WTC11 (cell line): ENCODE data around the gene BTBD9. TPM values are rescaled to one million over a fixed set of nuclear protein-coding genes. Genes with fewer than 3 reads are reported as not detected.

Experiments
- ATAC-seq: fragments of 200-7000 bp; cut with Tn5 transposase; 2 replicates; pipeline ENCODE4 v1.10.0; 2021; ENCODE audit warnings: mild to moderate bottlenecking, moderate library complexity
- CTCF ChIA-PET: fragments of 300-600 bp; sonication (Branson Sonifier 250); formaldehyde crosslinking; loops from one replicate; lab custom pipeline; 2021; ENCODE audit warnings: antibody characterized with exemption; lab: Charles Lee
- POLR2A ChIA-PET: fragments of 350-600 bp; sonication (Branson Sonifier 250); formaldehyde crosslinking; loops from one replicate; lab custom pipeline; 2021; ENCODE audit warnings: antibody characterized with exemption; lab: Charles Lee
- DNase-seq: peaks from one replicate; pipeline ENCODE4 v3.0.0; 2021; ENCODE audit warnings: low spot score
- H3K27ac Mint-ChIP-seq: 2 replicates; pipeline ENCODE4 v1.8.0; 2021; ENCODE audit warnings: mixed read lengths
- H3K27me3 Mint-ChIP-seq: 2 replicates; pipeline ENCODE4 v1.8.0; 2021; ENCODE audit warnings: low read depth, mild to moderate bottlenecking, moderate library complexity, mixed read lengths
- H3K36me3 Mint-ChIP-seq: 2 replicates; pipeline ENCODE4 v1.8.0; 2021; ENCODE audit warnings: mixed read lengths
- H3K4me1 Mint-ChIP-seq: 2 replicates; pipeline ENCODE4 v1.8.0; 2022; ENCODE audit warnings: mixed read lengths
- H3K4me3 Mint-ChIP-seq: 2 replicates; pipeline ENCODE4 v1.8.0; 2021; ENCODE audit warnings: mild to moderate bottlenecking, moderate library complexity, mixed read lengths
- H3K9me3 Mint-ChIP-seq: 2 replicates; pipeline ENCODE4 v1.8.0; 2021; ENCODE audit warnings: mixed read lengths
- ATF1 ChIP-seq: sonication (generic); formaldehyde crosslinking; IDR thresholded peaks from 2 replicates; pipeline ENCODE4 v1.8.1; 2023; ENCODE audit warnings: mild to moderate bottlenecking, moderate library complexity, missing genetic modification reagents
- CBFB ChIP-seq: sonication (generic); formaldehyde crosslinking; IDR thresholded peaks from 2 replicates; pipeline ENCODE4 v1.8.1; 2022; ENCODE audit warnings: mild to moderate bottlenecking, low read depth, missing genetic modification reagents
- HMGXB4 ChIP-seq: sonication (generic); formaldehyde crosslinking; IDR thresholded peaks from 2 replicates; pipeline ENCODE4 v1.8.1; 2023; ENCODE audit warnings: mild to moderate bottlenecking, moderate library complexity, missing genetic modification reagents
- IRF2 ChIP-seq: sonication (generic); formaldehyde crosslinking; IDR thresholded peaks from 2 replicates; pipeline ENCODE4 v1.8.0; 2022; ENCODE audit warnings: low read depth, missing genetic modification reagents, borderline replicate concordance
- MAX ChIP-seq: sonication (generic); formaldehyde crosslinking; IDR thresholded peaks from 2 replicates; pipeline ENCODE4 v1.8.0; 2022; ENCODE audit warnings: mild to moderate bottlenecking, missing genetic modification reagents
- MXD4 ChIP-seq: fragments of 250-450 bp; sonication (Bioruptor Pico); IDR thresholded peaks from 2 replicates; pipeline ENCODE4 v1.8.0; 2021; ENCODE audit warnings: mild to moderate bottlenecking, moderate library complexity, borderline replicate concordance
- NFATC4 ChIP-seq: fragments of 250-450 bp; sonication (Bioruptor Pico); IDR thresholded peaks from 2 replicates; pipeline ENCODE4 v1.9.0; 2021; ENCODE audit warnings: mild to moderate bottlenecking
- NFE2L1 ChIP-seq: sonication (generic); formaldehyde crosslinking; IDR thresholded peaks from 2 replicates; pipeline ENCODE4 v1.8.1; 2023; ENCODE audit warnings: missing genetic modification reagents
- NR2C2 ChIP-seq: sonication (generic); formaldehyde crosslinking; IDR thresholded peaks from 2 replicates; pipeline ENCODE4 v1.8.0; 2022; ENCODE audit warnings: mild to moderate bottlenecking, missing genetic modification reagents
- NR3C1 ChIP-seq: sonication (generic); formaldehyde crosslinking; conservative IDR thresholded peaks from 2 replicates; pipeline ENCODE4 v1.8.1; 2023; ENCODE audit warnings: low read depth, mild to moderate bottlenecking, missing genetic modification reagents
- PRRX2 ChIP-seq: fragments of 250-450 bp; sonication (Bioruptor Pico); IDR thresholded peaks from 2 replicates; pipeline ENCODE4 v1.8.0; 2021; ENCODE audit warnings: mild to moderate bottlenecking
- RORB ChIP-seq: fragments of 250-450 bp; sonication (Bioruptor Pico); IDR thresholded peaks from 2 replicates; pipeline ENCODE4 v1.9.0; 2021; ENCODE audit warnings: mild to moderate bottlenecking
- SMAD4 ChIP-seq: sonication (generic); formaldehyde crosslinking; IDR thresholded peaks from 2 replicates; pipeline ENCODE4 v1.8.0; 2022; ENCODE audit warnings: mild to moderate bottlenecking, missing genetic modification reagents
- USF2 ChIP-seq: sonication (generic); formaldehyde crosslinking; IDR thresholded peaks from 2 replicates; pipeline ENCODE4 v1.8.1; 2023; ENCODE audit warnings: mild to moderate bottlenecking, missing genetic modification reagents, moderate library complexity
- ZNF121 ChIP-seq: sonication (generic); formaldehyde crosslinking; IDR thresholded peaks from 2 replicates; pipeline ENCODE4 v1.8.0; 2023; ENCODE audit warnings: missing genetic modification reagents
- ZNF232 ChIP-seq: sonication (generic); formaldehyde crosslinking; IDR thresholded peaks from 2 replicates; pipeline ENCODE4 v1.8.0; 2022; ENCODE audit warnings: mild to moderate bottlenecking, missing genetic modification reagents
- ZNF416 ChIP-seq: fragments of 250-450 bp; sonication (Bioruptor Pico); IDR thresholded peaks from 2 replicates; pipeline ENCODE4 v1.9.0; 2021; ENCODE audit warnings: mild to moderate bottlenecking, inconsistent platforms
- ZNF423 ChIP-seq: fragments of 250-450 bp; sonication (Bioruptor Pico); IDR thresholded peaks from 2 replicates; pipeline ENCODE4 v2.1.2; 2022; ENCODE audit warnings: mild to moderate bottlenecking, moderate library complexity
- ZNF512 ChIP-seq: sonication (generic); formaldehyde crosslinking; IDR thresholded peaks from 2 replicates; pipeline ENCODE4 v1.8.1; 2022; ENCODE audit warnings: missing genetic modification reagents, borderline replicate concordance
- total RNA-seq: library from RNA; stranded (reverse); gene quantifications from 3 replicates; pipeline ENCODE4 v1.2.3, GENCODE V29; 2021
- TF ChIP-seq, protein P1 (sequence below): fragments of 250-450 bp; sonication (Bioruptor Pico); IDR thresholded peaks from 2 replicates; pipeline ENCODE4 v1.9.0; 2021; ENCODE audit warnings: mild to moderate bottlenecking
- TF ChIP-seq, protein P2 (sequence below): sonication (generic); formaldehyde crosslinking; IDR thresholded peaks from 2 replicates; pipeline ENCODE4 v1.8.0; 2022; ENCODE audit warnings: missing genetic modification reagents
- TF ChIP-seq, protein P3 (sequence below): fragments of 250-450 bp; sonication (Bioruptor Pico); IDR thresholded peaks from 2 replicates; pipeline ENCODE4 v2.1.2; 2022; ENCODE audit warnings: mild to moderate bottlenecking, moderate library complexity

BTBD9 gene
- total RNA-seq, 1 experiment from 2014 or later, result 4.2 TPM

GRCh38 chr6:38364127-38364526 is 275.6 kb downstream of the BTBD9 start (continued):
- TF ChIP-seq MXD4, result no peak

DNA sequence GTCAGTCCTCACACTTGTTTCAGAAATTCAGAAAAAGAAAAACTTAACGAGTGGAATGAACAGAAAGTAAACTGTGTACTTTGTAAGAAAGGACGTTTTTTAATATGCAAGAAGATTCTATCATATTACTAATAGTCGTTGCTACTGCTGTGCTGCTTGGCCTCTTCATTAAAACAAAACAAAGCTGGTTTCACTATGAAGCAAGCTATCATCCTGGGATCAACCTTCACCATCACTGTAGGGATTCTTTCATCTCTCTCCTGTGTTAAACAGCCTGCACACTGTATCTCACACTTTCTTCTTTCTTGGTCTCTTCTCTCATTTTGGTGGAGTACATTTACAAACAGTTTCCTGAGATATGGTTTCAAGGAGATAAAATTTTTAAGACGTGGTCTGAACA is 284.2 kb downstream of the BTBD9 start:
- H3K27ac Mint-ChIP-seq, result no peak overlapping the region
- H3K4me3 Mint-ChIP-seq, result no peak overlapping the region
- no peaks in the 10 kb centered on the region for H3K27me3 Mint-ChIP-seq
- ChIA-PET CTCF (no interaction called here), POLR2A (no interaction called here)
- peaks cover 9% of the 10 kb centered on the region; the same call in 1 of the 2 replicates for H3K4me1 Mint-ChIP-seq
- no peak for ATAC-seq
- H3K36me3 Mint-ChIP-seq, result no peaks in the 10 kb centered on the region
- TF ChIP-seq ZNF512 (CRISPR knock-in tag) (no peak), NFE2L1 (CRISPR knock-in tag) (no peak), PRRX2 (no peak), ZNF232 (CRISPR knock-in tag) (no peak), NFATC4 (CRISPR knock-in tag) (no peak), CBFB (no peak), NR3C1 (no peak), ZNF121 (no peak), IRF2 (CRISPR knock-in tag) (no peak), ZNF416 (CRISPR knock-in tag) (no peak), NR2C2 (CRISPR knock-in tag) (no peak), HMGXB4 (no peak), MAX (CRISPR knock-in tag) (no peak)
- TF ChIP-seq, protein P1, sequence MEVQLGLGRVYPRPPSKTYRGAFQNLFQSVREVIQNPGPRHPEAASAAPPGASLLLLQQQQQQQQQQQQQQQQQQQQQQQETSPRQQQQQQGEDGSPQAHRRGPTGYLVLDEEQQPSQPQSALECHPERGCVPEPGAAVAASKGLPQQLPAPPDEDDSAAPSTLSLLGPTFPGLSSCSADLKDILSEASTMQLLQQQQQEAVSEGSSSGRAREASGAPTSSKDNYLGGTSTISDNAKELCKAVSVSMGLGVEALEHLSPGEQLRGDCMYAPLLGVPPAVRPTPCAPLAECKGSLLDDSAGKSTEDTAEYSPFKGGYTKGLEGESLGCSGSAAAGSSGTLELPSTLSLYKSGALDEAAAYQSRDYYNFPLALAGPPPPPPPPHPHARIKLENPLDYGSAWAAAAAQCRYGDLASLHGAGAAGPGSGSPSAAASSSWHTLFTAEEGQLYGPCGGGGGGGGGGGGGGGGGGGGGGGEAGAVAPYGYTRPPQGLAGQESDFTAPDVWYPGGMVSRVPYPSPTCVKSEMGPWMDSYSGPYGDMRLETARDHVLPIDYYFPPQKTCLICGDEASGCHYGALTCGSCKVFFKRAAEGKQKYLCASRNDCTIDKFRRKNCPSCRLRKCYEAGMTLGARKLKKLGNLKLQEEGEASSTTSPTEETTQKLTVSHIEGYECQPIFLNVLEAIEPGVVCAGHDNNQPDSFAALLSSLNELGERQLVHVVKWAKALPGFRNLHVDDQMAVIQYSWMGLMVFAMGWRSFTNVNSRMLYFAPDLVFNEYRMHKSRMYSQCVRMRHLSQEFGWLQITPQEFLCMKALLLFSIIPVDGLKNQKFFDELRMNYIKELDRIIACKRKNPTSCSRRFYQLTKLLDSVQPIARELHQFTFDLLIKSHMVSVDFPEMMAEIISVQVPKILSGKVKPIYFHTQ (CRISPR knock-in tag), result no peak
- H3K9me3 Mint-ChIP-seq, result no peaks in the 10 kb centered on the region
- DNase-seq, result no peak

DNA sequence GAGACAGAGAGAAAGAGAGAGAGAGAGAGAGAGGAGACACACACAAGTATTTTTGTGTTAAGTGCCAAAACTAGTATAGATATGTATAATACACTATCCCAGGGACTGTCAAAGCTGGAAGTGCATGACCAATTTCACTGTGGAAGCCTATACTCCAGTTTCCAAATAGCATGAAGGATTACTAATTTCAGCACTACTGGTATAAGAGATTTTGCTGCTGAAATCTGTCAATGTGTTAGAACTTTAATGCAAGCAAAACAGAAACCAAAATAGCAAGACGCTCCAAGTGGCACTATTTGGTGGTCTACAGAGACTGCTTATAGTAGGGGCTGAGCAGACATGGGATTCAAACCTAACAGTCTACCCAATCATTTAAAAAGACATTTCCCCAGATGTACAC is 284.8 kb downstream of the BTBD9 start:
- peaks cover 11% of the 10 kb centered on the region for H3K4me1 Mint-ChIP-seq
- no peaks in the 10 kb centered on the region for H3K9me3 Mint-ChIP-seq
- TF ChIP-seq RORB (CRISPR knock-in tag), result no peak
- no peak for TF ChIP-seq ZNF423 (CRISPR knock-in tag)
- TF ChIP-seq, protein P2, sequence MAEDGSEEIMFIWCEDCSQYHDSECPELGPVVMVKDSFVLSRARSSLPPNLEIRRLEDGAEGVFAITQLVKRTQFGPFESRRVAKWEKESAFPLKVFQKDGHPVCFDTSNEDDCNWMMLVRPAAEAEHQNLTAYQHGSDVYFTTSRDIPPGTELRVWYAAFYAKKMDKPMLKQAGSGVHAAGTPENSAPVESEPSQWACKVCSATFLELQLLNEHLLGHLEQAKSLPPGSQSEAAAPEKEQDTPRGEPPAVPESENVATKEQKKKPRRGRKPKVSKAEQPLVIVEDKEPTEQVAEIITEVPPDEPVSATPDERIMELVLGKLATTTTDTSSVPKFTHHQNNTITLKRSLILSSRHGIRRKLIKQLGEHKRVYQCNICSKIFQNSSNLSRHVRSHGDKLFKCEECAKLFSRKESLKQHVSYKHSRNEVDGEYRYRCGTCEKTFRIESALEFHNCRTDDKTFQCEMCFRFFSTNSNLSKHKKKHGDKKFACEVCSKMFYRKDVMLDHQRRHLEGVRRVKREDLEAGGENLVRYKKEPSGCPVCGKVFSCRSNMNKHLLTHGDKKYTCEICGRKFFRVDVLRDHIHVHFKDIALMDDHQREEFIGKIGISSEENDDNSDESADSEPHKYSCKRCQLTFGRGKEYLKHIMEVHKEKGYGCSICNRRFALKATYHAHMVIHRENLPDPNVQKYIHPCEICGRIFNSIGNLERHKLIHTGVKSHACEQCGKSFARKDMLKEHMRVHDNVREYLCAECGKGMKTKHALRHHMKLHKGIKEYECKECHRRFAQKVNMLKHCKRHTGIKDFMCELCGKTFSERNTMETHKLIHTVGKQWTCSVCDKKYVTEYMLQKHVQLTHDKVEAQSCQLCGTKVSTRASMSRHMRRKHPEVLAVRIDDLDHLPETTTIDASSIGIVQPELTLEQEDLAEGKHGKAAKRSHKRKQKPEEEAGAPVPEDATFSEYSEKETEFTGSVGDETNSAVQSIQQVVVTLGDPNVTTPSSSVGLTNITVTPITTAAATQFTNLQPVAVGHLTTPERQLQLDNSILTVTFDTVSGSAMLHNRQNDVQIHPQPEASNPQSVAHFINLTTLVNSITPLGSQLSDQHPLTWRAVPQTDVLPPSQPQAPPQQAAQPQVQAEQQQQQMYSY, result no peak
- no peak for TF ChIP-seq SMAD4 (CRISPR knock-in tag)
- TF ChIP-seq MAX (CRISPR knock-in tag), result no peak
- TF ChIP-seq, protein P3, sequence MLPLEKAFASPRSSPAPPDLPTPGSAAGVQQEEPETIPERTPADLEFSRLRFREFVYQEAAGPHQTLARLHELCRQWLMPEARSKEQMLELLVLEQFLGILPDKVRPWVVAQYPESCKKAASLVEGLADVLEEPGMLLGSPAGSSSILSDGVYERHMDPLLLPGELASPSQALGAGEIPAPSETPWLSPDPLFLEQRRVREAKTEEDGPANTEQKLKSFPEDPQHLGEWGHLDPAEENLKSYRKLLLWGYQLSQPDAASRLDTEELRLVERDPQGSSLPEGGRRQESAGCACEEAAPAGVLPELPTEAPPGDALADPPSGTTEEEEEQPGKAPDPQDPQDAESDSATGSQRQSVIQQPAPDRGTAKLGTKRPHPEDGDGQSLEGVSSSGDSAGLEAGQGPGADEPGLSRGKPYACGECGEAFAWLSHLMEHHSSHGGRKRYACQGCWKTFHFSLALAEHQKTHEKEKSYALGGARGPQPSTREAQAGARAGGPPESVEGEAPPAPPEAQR, result no peak
- no peak for TF ChIP-seq USF2
- no peak for TF ChIP-seq ATF1
- CTCF ChIA-PET, result no interaction called here
- H3K27ac Mint-ChIP-seq, result no peak overlapping the region
- H3K36me3 Mint-ChIP-seq, result no peaks in the 10 kb centered on the region
- DNase-seq (no peak), ATAC-seq (no peak)
- no peaks in the 10 kb centered on the region for H3K27me3 Mint-ChIP-seq
- POLR2A ChIA-PET, result no interaction called here
- H3K4me3 Mint-ChIP-seq, result no peak overlapping the region
